Liver (tissue), 9 donors: Measurements from ENCODE around the gene ZNF821. TPM values are rescaled to one million over a fixed set of nuclear protein-coding genes. Genes with fewer than 3 reads are reported as not detected.

ENCODE experiments used
- DNase-seq: peaks from one replicate; pipeline ENCODE4 v3.0.0-alpha.2; 2017; ENCODE audit warnings: low spot score
- H3K27ac ChIP-seq, 2 donors: one replicate each; pipeline ENCODE4 v1.7.0; 2013; ENCODE audit warnings: inconsistent platforms in 2 of 2, low read length in 2 of 2, control low read depth in 1 of 2, low read depth in 1 of 2, mild to moderate bottlenecking in 1 of 2
- H3K27me3 ChIP-seq, 4 donors: one replicate each; pipeline versions ENCODE4 v1.6.1 to v1.7.0; 2013; ENCODE audit warnings: low read length in 3 of 4, inconsistent platforms in 1 of 4, mild to moderate bottlenecking in 1 of 4, moderate library complexity in 1 of 4; ENCODE audit not compliant: control insufficient read depth in 4 of 4, insufficient read depth in 4 of 4
- H3K36me3 ChIP-seq, 4 donors: one replicate each; pipeline versions ENCODE4 v1.6.1 to v1.7.0; 2013; ENCODE audit warnings: low read length in 3 of 4, mild to moderate bottlenecking in 3 of 4, low read depth in 1 of 4, moderate library complexity in 1 of 4; ENCODE audit not compliant: control insufficient read depth in 4 of 4, insufficient read depth in 3 of 4
- H3K4me1 ChIP-seq, 4 donors: one replicate each; pipeline versions ENCODE4 v1.6.1 to v1.7.0; 2013; ENCODE audit warnings: low read length in 3 of 4, mild to moderate bottlenecking in 3 of 4, moderate library complexity in 1 of 4; ENCODE audit not compliant: control insufficient read depth in 4 of 4, insufficient read depth in 4 of 4
- H3K4me3 ChIP-seq, 3 donors: one replicate each; pipeline versions ENCODE4 v1.6.1 to v1.7.0; 2013; ENCODE audit warnings: low read length in 3 of 3, control low read depth in 1 of 3, low read depth in 1 of 3, mild to moderate bottlenecking in 1 of 3
- H3K9ac ChIP-seq, 2 donors: one replicate each; pipeline ENCODE4 v1.7.0; 2013; ENCODE audit warnings: low read length in 2 of 2, mild to moderate bottlenecking in 2 of 2, moderate library complexity in 2 of 2, control low read depth in 1 of 2, low read depth in 1 of 2
- H3K9me3 ChIP-seq, 4 donors: one replicate each; pipeline versions ENCODE4 v1.6.1 to v1.7.0; 2013; ENCODE audit warnings: low read length in 3 of 4; ENCODE audit not compliant: control insufficient read depth in 4 of 4
- EGR1 ChIP-seq, 2 donors: IDR thresholded peaks; 2 replicates each; pipeline ENCODE4 v1.6.1; 2016 to 2018; ENCODE audit warnings: antibody characterized with exemption in 2 of 2, low read depth in 2 of 2
- FOXA1 ChIP-seq: IDR thresholded peaks from 2 replicates; pipeline ENCODE4 v1.6.1; 2016; ENCODE audit warnings: antibody characterized with exemption
- FOXA2 ChIP-seq: IDR thresholded peaks from 2 replicates; pipeline ENCODE4 v1.6.1; 2016; ENCODE audit warnings: antibody characterized with exemption
- GABPA ChIP-seq, 2 donors: IDR thresholded peaks in 1 of 2; conservative IDR thresholded peaks in 1 of 2; 2 replicates each; pipeline ENCODE4 v1.6.1; 2016; ENCODE audit warnings: antibody characterized with exemption in 2 of 2, mild to moderate bottlenecking in 1 of 2, moderate library complexity in 1 of 2
- HNF4A ChIP-seq, 2 donors: conservative IDR thresholded peaks; 2 replicates each; pipeline ENCODE4 v1.6.1; 2016; ENCODE audit warnings: antibody characterized with exemption in 2 of 2, mild to moderate bottlenecking in 2 of 2
- HNF4G ChIP-seq: IDR thresholded peaks from 2 replicates; pipeline ENCODE4 v1.6.1; 2016; ENCODE audit warnings: antibody characterized with exemption
- JUND ChIP-seq, 2 donors: IDR thresholded peaks; 2 replicates each; pipeline ENCODE4 v1.6.1; 2016; ENCODE audit warnings: antibody characterized with exemption in 2 of 2
- NR2F2 ChIP-seq: IDR thresholded peaks from 2 replicates; pipeline ENCODE4 v1.6.1; 2016; ENCODE audit warnings: antibody characterized with exemption
- RAD21 ChIP-seq, 2 donors: IDR thresholded peaks; 2 replicates each; pipeline ENCODE4 v1.6.1; 2016; ENCODE audit warnings: antibody characterized with exemption in 2 of 2, mild to moderate bottlenecking in 2 of 2
- RXRA ChIP-seq, 2 donors: IDR thresholded peaks; 2 replicates each; pipeline ENCODE4 v1.6.1; 2017 to 2018; ENCODE audit warnings: antibody characterized with exemption in 2 of 2, mild to moderate bottlenecking in 1 of 2
- SP1 ChIP-seq: IDR thresholded peaks from 2 replicates; pipeline ENCODE4 v1.6.1; 2018; ENCODE audit warnings: antibody characterized with exemption, mild to moderate bottlenecking
- TAF1 ChIP-seq: conservative IDR thresholded peaks from 2 replicates; pipeline ENCODE4 v1.6.1; 2016; ENCODE audit warnings: antibody characterized with exemption, mild to moderate bottlenecking
- YY1 ChIP-seq: IDR thresholded peaks from 2 replicates; pipeline ENCODE4 v1.6.1; 2016; ENCODE audit warnings: antibody characterized with exemption, mild to moderate bottlenecking
- WGBS: extraction: QIAGEN DNeasy Blood & Tissue Kit; methylation state at CpG from one replicate; pipeline ENCODE4 v1.1.7; 2013; 5-methylcytosine and 5-hydroxymethylcytosine counted together
- polyA plus RNA-seq, 2 donors: library from polyadenylated mRNA; stranded (reverse) in 1 of 2; unstranded in 1 of 2; fragments of 200-250 nt in 1 of 2; fragments of >200 nt in 1 of 2; fragmentation: Nextera tagmentation in 1 of 2; extraction: Ambion mirVana in 1 of 2; gene quantifications; one replicate each; pipeline versions ENCODE4 v1.2.1 to v1.2.3, GENCODE V29; 2013 to 2015
- total RNA-seq, 2 donors: library from RNA; depleted of rRNA; stranded (reverse); fragments of >200 nt; gene quantifications; one replicate each; pipeline ENCODE4 v1.2.3, GENCODE V29; 2014
- TF ChIP-seq, protein P1 (sequence below): IDR thresholded peaks from 2 replicates; pipeline ENCODE4 v1.6.1; 2016; ENCODE audit warnings: antibody characterized with exemption
- TF ChIP-seq, protein P2 (sequence below): IDR thresholded peaks from 2 replicates; pipeline ENCODE4 v1.6.1; 2016; ENCODE audit warnings: antibody characterized with exemption
- TF ChIP-seq, protein P3 (sequence below): fragments of 150-350 bp; IDR thresholded peaks from 2 replicates; pipeline ENCODE4 v1.5.1; 2017; ENCODE audit warnings: improper control_type of control experiment, low read depth, low read length; ENCODE audit not compliant: missing input control
- TF ChIP-seq, protein P4 (sequence below): IDR thresholded peaks from 2 replicates; pipeline ENCODE4 v1.6.1; 2016; ENCODE audit warnings: antibody characterized with exemption
- TF ChIP-seq, protein P5 (sequence below): IDR thresholded peaks from 2 replicates; pipeline ENCODE4 v1.6.1; 2016; ENCODE audit warnings: antibody characterized with exemption, mild to moderate bottlenecking
- donor health status: healthy.
- donor health status: healthy.
- donor health status: healthy.
- donor health status: healthy.
- donor health status: healthy.

ZNF821 gene
- total and polyA plus RNA-seq, 4 donors, result 1.0 to 3.0 (median 2.0) TPM

DNA sequence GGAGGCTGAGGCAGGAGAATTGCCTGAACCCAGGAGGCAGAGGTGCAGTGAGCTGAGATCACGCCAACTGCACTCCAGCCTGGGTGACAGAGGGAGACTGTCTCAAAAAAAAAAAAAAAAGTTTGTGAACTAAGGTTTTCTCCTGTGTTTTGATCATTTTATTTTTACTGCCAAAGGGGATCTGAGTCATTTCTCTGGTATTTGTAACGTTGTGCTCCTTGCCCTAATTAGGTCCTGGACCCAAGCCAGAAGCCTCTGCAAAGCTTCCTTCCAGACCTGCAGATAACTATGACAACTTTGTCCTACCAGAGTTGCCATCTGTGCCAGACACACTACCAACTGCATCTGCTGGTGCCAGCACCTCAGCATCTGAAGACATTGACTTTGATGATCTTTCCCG, 43.4 kb upstream of the ZNF821 start:
- no peak for DNase-seq
- H3K9me3 ChIP-seq, result no peaks in the 10 kb centered on the region
- peaks cover 12 to 76% (median 61%) of the 10 kb centered on the region in 4 donors for H3K36me3 ChIP-seq
- WGBS, result 61% methylated on average over 3 of the region's 3 CpGs
- no peaks in the 10 kb centered on the region for H3K4me1 ChIP-seq
- peak; percentile 9 for TF ChIP-seq SP1
- no peak for TF ChIP-seq HNF4A (conservative IDR thresholded peaks at IDR 0.05)
- no peaks in the 10 kb centered on the region for H3K27me3 ChIP-seq
- H3K9ac ChIP-seq, result no peak overlapping the region
- no peak overlapping the region for H3K27ac ChIP-seq
- no peak overlapping the region for H3K4me3 ChIP-seq

DNA sequence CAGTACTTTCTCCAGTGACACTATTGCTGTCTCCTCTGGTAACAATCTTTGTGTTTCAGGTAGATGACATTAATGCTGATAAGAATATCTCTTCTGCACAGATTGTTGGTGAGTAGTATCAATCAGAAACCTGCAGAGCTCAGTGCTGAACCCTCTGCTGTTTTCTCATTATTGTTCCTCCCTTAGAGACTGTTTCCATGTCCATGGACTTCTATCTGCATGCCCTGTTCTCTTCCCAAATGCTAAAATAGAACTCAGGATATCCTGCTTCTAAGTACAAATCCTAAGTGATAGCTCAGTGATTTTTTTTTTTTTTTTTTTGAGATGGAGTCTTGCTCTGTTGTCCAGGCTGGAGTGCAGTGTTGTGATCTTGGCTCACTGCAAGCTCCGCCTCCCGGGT, 40.7 kb upstream of the ZNF821 start:
- no peak for DNase-seq
- Histone ChIP-seq H3K9me3 (no peaks in the 10 kb centered on the region), H3K4me3 (no peak overlapping the region), H3K27ac (no peak overlapping the region), H3K27me3 (no peaks in the 10 kb centered on the region), H3K9ac (no peak overlapping the region), H3K4me1 (no peaks in the 10 kb centered on the region), H3K36me3 (peaks cover 17 to 88% (median 76%) of the 10 kb centered on the region in 4 donors)
- WGBS, result 100% methylated on average over 2 of the region's 2 CpGs
- no peak for TF ChIP-seq NR2F2
- TF ChIP-seq, protein P1, sequence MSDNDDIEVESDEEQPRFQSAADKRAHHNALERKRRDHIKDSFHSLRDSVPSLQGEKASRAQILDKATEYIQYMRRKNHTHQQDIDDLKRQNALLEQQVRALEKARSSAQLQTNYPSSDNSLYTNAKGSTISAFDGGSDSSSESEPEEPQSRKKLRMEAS, result no peak
- TF ChIP-seq HNF4G, result no peak
- TF ChIP-seq EGR1 (IDR thresholded peaks at IDR 0.05; ENCODE audit: low read depth in 2 of 2), result no peak
- TF ChIP-seq FOXA1, result no peak
- TF ChIP-seq HNF4A (conservative IDR thresholded peaks at IDR 0.05), result no peak
- no peak for TF ChIP-seq GABPA (IDR thresholded peaks at IDR 0.05 in 1 of 2, conservative IDR thresholded peaks at IDR 0.05 in 1 of 2)
- no peak for TF ChIP-seq YY1
- TF ChIP-seq RAD21 (IDR thresholded peaks at IDR 0.05), result no peak
- TF ChIP-seq, protein P2, sequence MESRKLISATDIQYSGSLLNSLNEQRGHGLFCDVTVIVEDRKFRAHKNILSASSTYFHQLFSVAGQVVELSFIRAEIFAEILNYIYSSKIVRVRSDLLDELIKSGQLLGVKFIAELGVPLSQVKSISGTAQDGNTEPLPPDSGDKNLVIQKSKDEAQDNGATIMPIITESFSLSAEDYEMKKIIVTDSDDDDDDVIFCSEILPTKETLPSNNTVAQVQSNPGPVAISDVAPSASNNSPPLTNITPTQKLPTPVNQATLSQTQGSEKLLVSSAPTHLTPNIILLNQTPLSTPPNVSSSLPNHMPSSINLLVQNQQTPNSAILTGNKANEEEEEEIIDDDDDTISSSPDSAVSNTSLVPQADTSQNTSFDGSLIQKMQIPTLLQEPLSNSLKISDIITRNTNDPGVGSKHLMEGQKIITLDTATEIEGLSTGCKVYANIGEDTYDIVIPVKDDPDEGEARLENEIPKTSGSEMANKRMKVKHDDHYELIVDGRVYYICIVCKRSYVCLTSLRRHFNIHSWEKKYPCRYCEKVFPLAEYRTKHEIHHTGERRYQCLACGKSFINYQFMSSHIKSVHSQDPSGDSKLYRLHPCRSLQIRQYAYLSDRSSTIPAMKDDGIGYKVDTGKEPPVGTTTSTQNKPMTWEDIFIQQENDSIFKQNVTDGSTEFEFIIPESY, result no peak
- TF ChIP-seq, protein P3, sequence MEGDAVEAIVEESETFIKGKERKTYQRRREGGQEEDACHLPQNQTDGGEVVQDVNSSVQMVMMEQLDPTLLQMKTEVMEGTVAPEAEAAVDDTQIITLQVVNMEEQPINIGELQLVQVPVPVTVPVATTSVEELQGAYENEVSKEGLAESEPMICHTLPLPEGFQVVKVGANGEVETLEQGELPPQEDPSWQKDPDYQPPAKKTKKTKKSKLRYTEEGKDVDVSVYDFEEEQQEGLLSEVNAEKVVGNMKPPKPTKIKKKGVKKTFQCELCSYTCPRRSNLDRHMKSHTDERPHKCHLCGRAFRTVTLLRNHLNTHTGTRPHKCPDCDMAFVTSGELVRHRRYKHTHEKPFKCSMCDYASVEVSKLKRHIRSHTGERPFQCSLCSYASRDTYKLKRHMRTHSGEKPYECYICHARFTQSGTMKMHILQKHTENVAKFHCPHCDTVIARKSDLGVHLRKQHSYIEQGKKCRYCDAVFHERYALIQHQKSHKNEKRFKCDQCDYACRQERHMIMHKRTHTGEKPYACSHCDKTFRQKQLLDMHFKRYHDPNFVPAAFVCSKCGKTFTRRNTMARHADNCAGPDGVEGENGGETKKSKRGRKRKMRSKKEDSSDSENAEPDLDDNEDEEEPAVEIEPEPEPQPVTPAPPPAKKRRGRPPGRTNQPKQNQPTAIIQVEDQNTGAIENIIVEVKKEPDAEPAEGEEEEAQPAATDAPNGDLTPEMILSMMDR, result no peak
- no peak for TF ChIP-seq SP1
- TF ChIP-seq JUND (IDR thresholded peaks at IDR 0.05), result no peak
- TF ChIP-seq RXRA (IDR thresholded peaks at IDR 0.05), result no peak
- no peak for TF ChIP-seq FOXA2
- TF ChIP-seq, protein P4, sequence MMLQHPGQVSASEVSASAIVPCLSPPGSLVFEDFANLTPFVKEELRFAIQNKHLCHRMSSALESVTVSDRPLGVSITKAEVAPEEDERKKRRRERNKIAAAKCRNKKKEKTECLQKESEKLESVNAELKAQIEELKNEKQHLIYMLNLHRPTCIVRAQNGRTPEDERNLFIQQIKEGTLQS, result no peak
- no peak for TF ChIP-seq TAF1
- TF ChIP-seq, protein P5, sequence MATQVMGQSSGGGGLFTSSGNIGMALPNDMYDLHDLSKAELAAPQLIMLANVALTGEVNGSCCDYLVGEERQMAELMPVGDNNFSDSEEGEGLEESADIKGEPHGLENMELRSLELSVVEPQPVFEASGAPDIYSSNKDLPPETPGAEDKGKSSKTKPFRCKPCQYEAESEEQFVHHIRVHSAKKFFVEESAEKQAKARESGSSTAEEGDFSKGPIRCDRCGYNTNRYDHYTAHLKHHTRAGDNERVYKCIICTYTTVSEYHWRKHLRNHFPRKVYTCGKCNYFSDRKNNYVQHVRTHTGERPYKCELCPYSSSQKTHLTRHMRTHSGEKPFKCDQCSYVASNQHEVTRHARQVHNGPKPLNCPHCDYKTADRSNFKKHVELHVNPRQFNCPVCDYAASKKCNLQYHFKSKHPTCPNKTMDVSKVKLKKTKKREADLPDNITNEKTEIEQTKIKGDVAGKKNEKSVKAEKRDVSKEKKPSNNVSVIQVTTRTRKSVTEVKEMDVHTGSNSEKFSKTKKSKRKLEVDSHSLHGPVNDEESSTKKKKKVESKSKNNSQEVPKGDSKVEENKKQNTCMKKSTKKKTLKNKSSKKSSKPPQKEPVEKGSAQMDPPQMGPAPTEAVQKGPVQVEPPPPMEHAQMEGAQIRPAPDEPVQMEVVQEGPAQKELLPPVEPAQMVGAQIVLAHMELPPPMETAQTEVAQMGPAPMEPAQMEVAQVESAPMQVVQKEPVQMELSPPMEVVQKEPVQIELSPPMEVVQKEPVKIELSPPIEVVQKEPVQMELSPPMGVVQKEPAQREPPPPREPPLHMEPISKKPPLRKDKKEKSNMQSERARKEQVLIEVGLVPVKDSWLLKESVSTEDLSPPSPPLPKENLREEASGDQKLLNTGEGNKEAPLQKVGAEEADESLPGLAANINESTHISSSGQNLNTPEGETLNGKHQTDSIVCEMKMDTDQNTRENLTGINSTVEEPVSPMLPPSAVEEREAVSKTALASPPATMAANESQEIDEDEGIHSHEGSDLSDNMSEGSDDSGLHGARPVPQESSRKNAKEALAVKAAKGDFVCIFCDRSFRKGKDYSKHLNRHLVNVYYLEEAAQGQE, result no peak
